GM18907 (cell line): ENCODE measurements around the gene PTPRN2.

ENCODE experiments used
- ATAC-seq: cut with Tn5 transposase; IDR thresholded peaks from one replicate; pipeline ENCODE4 v1.9.1; 2021; ENCODE audit warnings: mild to moderate bottlenecking, moderate library complexity; ENCODE audit not compliant: unreplicated experiment

The PTPRN2 gene

GRCh38 chr7:158112571-158113320 lies 474.9 kb downstream of the PTPRN2 start:
- ATAC-seq = no peak

- no peak for ATAC-seq
Observed at GRCh38 chr7:158111906-158112570, 475.6 kb downstream of the PTPRN2 start.

GRCh38 chr7:158111049-158111751 lies 476.4 kb downstream of the PTPRN2 start:
- no peak for ATAC-seq

GRCh38 chr7:158110661-158111048 lies 477.0 kb downstream of the PTPRN2 start:
- no peak for ATAC-seq

- no peak for ATAC-seq
Observed at GRCh38 chr7:158110034-158110590, 477.5 kb downstream of the PTPRN2 start.

GRCh38 chr7:158109364-158110033 lies 478.1 kb downstream of the PTPRN2 start:
- no peak for ATAC-seq

- no peak for ATAC-seq
Observed at GRCh38 chr7:158108646-158109293, 478.9 kb downstream of the PTPRN2 start.

GRCh38 chr7:158107806-158108205 lies 479.8 kb downstream of the PTPRN2 start:
- no peak for ATAC-seq

- ATAC-seq = no peak
Observed at GRCh38 chr7:158106272-158106671, 481.4 kb downstream of the PTPRN2 start.

GRCh38 chr7:158103378-158103777 lies 484.2 kb downstream of the PTPRN2 start:
- ATAC-seq = no peak

- ATAC-seq = no peak
Observed at GRCh38 chr7:158102897-158103296, 484.7 kb downstream of the PTPRN2 start.

- ATAC-seq = no peak
Observed at GRCh38 chr7:158101821-158102450, 485.7 kb downstream of the PTPRN2 start.

GRCh38 chr7:158098125-158099030 lies 489.2 kb downstream of the PTPRN2 start:
- no peak for ATAC-seq

GRCh38 chr7:158097453-158098124 lies 490.0 kb downstream of the PTPRN2 start:
- ATAC-seq = no peak

GRCh38 chr7:158097106-158097452 lies 490.5 kb downstream of the PTPRN2 start:
- no peak for ATAC-seq

GRCh38 chr7:158096582-158096981 lies 491.0 kb downstream of the PTPRN2 start:
- no peak for ATAC-seq

GRCh38 chr7:158094671-158095226 lies 492.9 kb downstream of the PTPRN2 start:
- no peak for ATAC-seq

- ATAC-seq = no peak
Observed at GRCh38 chr7:158094046-158094445, 493.6 kb downstream of the PTPRN2 start.
